ENCODE results near the gene ZBTB20.

The ZBTB20 gene

GRCh38 chr3:114451051-114451451, 696.0 kb downstream of the ZBTB20 start:
- peak overlapping the region; percentile 6 for H3K4me3 ChIP-seq (ENCODE audit: control insufficient read depth, low read depth, low read length)
- no peak for TF ChIP-seq CTCF (IDR thresholded peaks at IDR 0.05; ENCODE audit: control insufficient read depth, insufficient read depth, low read depth, low read length, missing control alignments)
- DNase-seq (ENCODE audit: low read depth): no peak

- no peak overlapping the region for H3K4me3 ChIP-seq (ENCODE audit: control insufficient read depth, low read depth, low read length)
- no peak for DNase-seq (ENCODE audit: low read depth)
Observed at GRCh38 chr3:114450008-114450596, 697.0 kb downstream of the ZBTB20 start.

DNA sequence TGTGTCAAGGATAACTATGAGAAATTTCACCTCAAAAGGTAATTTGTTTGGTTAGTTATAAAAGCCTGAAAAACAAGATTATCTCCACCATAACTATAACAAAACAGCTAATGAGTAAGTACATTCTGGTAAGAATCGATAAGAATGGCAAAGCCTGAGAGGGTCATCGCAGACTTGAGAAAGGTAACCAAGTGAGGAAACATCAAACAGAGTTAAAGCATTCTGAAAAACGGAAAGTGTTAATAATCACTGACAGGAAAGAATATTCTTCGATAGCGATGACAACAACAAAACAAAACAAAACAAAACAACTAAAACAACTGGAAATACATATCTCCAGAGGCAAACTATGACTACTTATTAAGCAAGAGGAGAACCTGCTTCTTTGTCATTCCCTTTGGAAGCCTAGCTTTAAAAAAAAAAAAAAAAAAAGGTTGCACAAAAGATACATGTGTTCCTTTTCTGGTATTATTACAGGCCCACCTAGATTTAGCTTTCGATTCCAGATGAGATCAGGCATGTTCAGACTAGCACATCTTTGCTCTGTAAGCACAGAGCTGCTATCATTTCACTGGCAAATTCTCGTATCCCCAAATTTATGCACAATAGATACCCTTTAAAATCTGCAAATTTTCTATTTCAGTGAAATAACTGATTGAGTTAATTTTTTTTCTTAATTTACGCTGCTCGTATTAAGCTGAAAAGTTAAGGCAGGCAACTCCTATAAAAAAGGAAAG, 697.6 kb downstream of the ZBTB20 start:
- no peak for TF ChIP-seq CTCF (IDR thresholded peaks at IDR 0.05; ENCODE audit: control insufficient read depth, insufficient read depth, low read depth, low read length, missing control alignments)
- no peak for DNase-seq (ENCODE audit: low read depth)
- H3K4me3 ChIP-seq (ENCODE audit: control insufficient read depth, low read depth, low read length): peak overlapping the region; percentile 9

More at GRCh38 chr3:114450008-114450596, 697.0 kb downstream of the ZBTB20 start:
- TF ChIP-seq CTCF (IDR thresholded peaks at IDR 0.05; ENCODE audit: control insufficient read depth, insufficient read depth, low read depth, low read length, missing control alignments): no peak

GRCh38 chr3:114447950-114448479, 699.1 kb downstream of the ZBTB20 start:
- TF ChIP-seq CTCF (IDR thresholded peaks at IDR 0.05; ENCODE audit: control insufficient read depth, insufficient read depth, low read depth, low read length, missing control alignments): no peak
- H3K4me3 ChIP-seq (ENCODE audit: control insufficient read depth, low read depth, low read length): no peak overlapping the region
- DNase-seq (ENCODE audit: low read depth): no peak

GRCh38 chr3:114447545-114447944, 699.5 kb downstream of the ZBTB20 start:
- no peak overlapping the region for H3K4me3 ChIP-seq (ENCODE audit: control insufficient read depth, low read depth, low read length)
- TF ChIP-seq CTCF (IDR thresholded peaks at IDR 0.05; ENCODE audit: control insufficient read depth, insufficient read depth, low read depth, low read length, missing control alignments): no peak
- no peak for DNase-seq (ENCODE audit: low read depth)

DNA sequence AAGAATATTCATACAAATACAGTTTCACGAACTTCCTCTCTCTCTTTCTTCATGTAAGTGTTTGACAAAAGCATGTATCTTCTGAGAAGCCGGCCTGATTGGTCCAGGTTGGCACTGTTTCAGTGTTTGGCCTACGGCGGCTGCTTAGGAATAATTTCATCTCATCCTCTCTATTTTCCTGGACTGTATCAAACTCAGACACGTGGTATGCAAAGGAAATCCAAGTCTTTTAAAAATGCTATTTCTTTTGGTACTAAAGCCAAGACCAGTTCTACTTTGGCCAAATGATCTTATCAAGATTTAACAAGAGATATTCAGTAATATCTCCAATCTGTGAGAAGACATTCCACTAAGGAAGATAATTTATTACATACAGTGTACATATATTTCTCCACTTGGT, 700.5 kb downstream of the ZBTB20 start:
- no peak overlapping the region for H3K4me3 ChIP-seq (ENCODE audit: control insufficient read depth, low read depth, low read length)
- no peak for DNase-seq (ENCODE audit: low read depth)
- TF ChIP-seq CTCF (IDR thresholded peaks at IDR 0.05; ENCODE audit: control insufficient read depth, insufficient read depth, low read depth, low read length, missing control alignments): no peak
